HepG2 (cell line): ENCODE measurements around the gene GNG12. TPM values are rescaled to one million over a fixed set of nuclear protein-coding genes. Genes with fewer than 3 reads are reported as not detected.

Experiments used
- ATAC-seq: fragments of 200-7000 bp; cut with Tn5 transposase; 3 replicates; pipeline ENCODE4 v1.9.1; 2020; ENCODE audit warnings: mild to moderate bottlenecking, moderate library complexity
- BruUV-seq: library from RNA; stranded (reverse); fragments of 400-500 nt; replicated peaks from 2 replicates; lab custom pipeline; 2021; lab: Mats Ljungman, UMichigan
- CTCF ChIA-PET: fragments of 300-600 bp; formaldehyde crosslinking; extraction: SDS; loops from one replicate; lab custom pipeline; 2021; ENCODE audit warnings: low total read pairs, inconsistent platforms, low intra/inter-chr PET ratio; lab: Yijun Ruan, JAX
- POLR2A ChIA-PET: fragments of 350-600 bp; sonication (Branson Sonifier 250); formaldehyde crosslinking; loops from one replicate; lab custom pipeline; 2020; ENCODE audit warnings: antibody characterized with exemption, inconsistent platforms; lab: Yijun Ruan, JAX
- DNase-seq: peaks from one replicate; pipeline ENCODE4 v3.0.0-alpha.2; 2015; ENCODE audit warnings: low spot score
- FAIRE-seq: peaks from 3 replicates; lab custom pipeline; 2011; peaks lifted over from hg19 to GRCh38; lab: Jason Lieb, UNC
- H2AFZ ChIP-seq: one replicate; pipeline ENCODE4 v1.6.1; 2011; ENCODE audit warnings: low read length, inconsistent platforms
- H3K27ac ChIP-seq: fragments of 300-600 bp; 3 replicates; pipeline ENCODE4 v1.8.0; 2011; ENCODE audit warnings: mixed run types, mild to moderate bottlenecking, mixed read lengths, low read length, inconsistent platforms; ENCODE audit not compliant: insufficient read depth; ENCODE audit errors: extremely low read length
- H3K27me3 ChIP-seq, 2 experiments: fragments of 200-600 bp in 1 of 2; 2 replicates in 1 of 2; 3 replicates in 1 of 2; pipeline versions ENCODE4 v1.6.0 to v1.8.0; 2011; ENCODE audit warnings: low read length in 2 of 2, mild to moderate bottlenecking in 2 of 2, moderate library complexity in 2 of 2, inconsistent platforms in 1 of 2; ENCODE audit not compliant: insufficient read depth in 2 of 2, control insufficient read depth in 1 of 2
- H3K36me3 ChIP-seq, 2 experiments: fragments of 200-600 bp in 1 of 2; replicated peaks in 1 of 2; 2 replicates in 1 of 2; 3 replicates in 1 of 2; pipeline versions ENCODE4 v1.5.1 to v1.8.0; 2011; ENCODE audit warnings: low read length in 2 of 2, inconsistent platforms in 1 of 2; ENCODE audit not compliant: insufficient read depth in 2 of 2, control insufficient read depth in 1 of 2
- H3K4me1 ChIP-seq: 2 replicates; pipeline ENCODE4 v1.5.1; 2012; ENCODE audit warnings: low read length, inconsistent platforms; ENCODE audit not compliant: insufficient read depth
- H3K4me2 ChIP-seq: 2 replicates; pipeline ENCODE4 v1.6.0; 2011; ENCODE audit warnings: low read depth, low read length, inconsistent platforms
- H3K4me3 ChIP-seq, 3 experiments: fragments of 200-600 bp in 1 of 3; sonication (generic), shearing (Covaris generic) in 1 of 3; replicated peaks in 1 of 3; 2 replicates each; pipeline ENCODE4 v1.5.1; 2011 to 2016; ENCODE audit warnings: low read length in 3 of 3, inconsistent platforms in 2 of 3, low read depth in 2 of 3, mild to moderate bottlenecking in 2 of 3, control low read depth in 1 of 3, mixed read lengths in 1 of 3; ENCODE audit not compliant: insufficient read depth in 1 of 3
- H3K79me2 ChIP-seq: one replicate; pipeline ENCODE4 v1.6.1; 2011; ENCODE audit warnings: low read length, inconsistent platforms; ENCODE audit not compliant: insufficient read depth
- H3K9ac ChIP-seq: 2 replicates; pipeline ENCODE4 v1.6.0; 2011; ENCODE audit warnings: mild to moderate bottlenecking, low read depth, low read length, inconsistent platforms; ENCODE audit not compliant: insufficient read depth
- H3K9me3 ChIP-seq: 2 replicates; pipeline ENCODE4 v1.5.1; 2012; ENCODE audit warnings: mild to moderate bottlenecking, low read length
- H4K20me1 ChIP-seq: 2 replicates; pipeline ENCODE4 v1.6.0; 2011; ENCODE audit warnings: inconsistent platforms, mild to moderate bottlenecking, low read length, moderate library complexity; ENCODE audit not compliant: insufficient read depth
- ADNP ChIP-seq: sonication (generic); formaldehyde crosslinking; IDR thresholded peaks from 2 replicates; pipeline ENCODE4 v1.4.0; 2020; ENCODE audit warnings: missing genetic modification reagents
- FOSL1 ChIP-seq: sonication (generic); formaldehyde crosslinking; IDR thresholded peaks from 2 replicates; pipeline ENCODE4 v1.9.0; 2021; ENCODE audit warnings: missing genetic modification reagents, borderline replicate concordance
- GATAD1 ChIP-seq: IDR thresholded peaks from 2 replicates; pipeline ENCODE4 v1.6.1; 2016; ENCODE audit warnings: missing genetic modification reagents, missing compliant biosample characterization
- GPN1 ChIP-seq: sonication (generic); formaldehyde crosslinking; IDR thresholded peaks from 2 replicates; pipeline ENCODE4 v1.5.1; 2020; ENCODE audit warnings: missing genetic modification reagents, borderline replicate concordance
- HDAC2 ChIP-seq: sonication (generic); formaldehyde crosslinking; IDR thresholded peaks from 2 replicates; pipeline ENCODE4 v1.4.0; 2020; ENCODE audit warnings: missing genetic modification reagents
- KDM6A ChIP-seq: IDR thresholded peaks from 2 replicates; pipeline ENCODE4 v1.6.1; 2016; ENCODE audit warnings: low read depth
- NFKBIZ ChIP-seq: IDR thresholded peaks from 2 replicates; pipeline ENCODE4 v1.6.1; 2018; ENCODE audit warnings: missing genetic modification reagents, missing compliant biosample characterization
- ZNF121 ChIP-seq: sonication (generic); formaldehyde crosslinking; IDR thresholded peaks from 2 replicates; pipeline ENCODE4 v1.5.0; 2020; ENCODE audit warnings: mild to moderate bottlenecking, missing genetic modification reagents
- ZNF232 ChIP-seq: sonication (generic); formaldehyde crosslinking; IDR thresholded peaks from 2 replicates; pipeline ENCODE4 v1.4.0; 2020; ENCODE audit warnings: missing genetic modification reagents, borderline replicate concordance
- ZNF7 ChIP-seq: IDR thresholded peaks from 2 replicates; pipeline ENCODE4 v1.6.1; 2016; ENCODE audit warnings: missing biosample characterization, missing genetic modification reagents
- ZNF777 ChIP-seq: sonication (generic); formaldehyde crosslinking; IDR thresholded peaks from 2 replicates; pipeline ENCODE4 v1.4.0; 2020; ENCODE audit warnings: missing genetic modification reagents
- WGBS: methylation state at CpG from one replicate; pipeline ENCODE4 v1.1.6; 2017; ENCODE audit warnings: low lambda C conversion rate; 5-methylcytosine and 5-hydroxymethylcytosine counted together
- in situ Hi-C: cut with HindIII; loops from 2 replicates; pipeline ENCODE4 v1.10.0; 2017; ENCODE audit warnings: low pct_unique_long_range_greater_than_20kb; ENCODE audit not compliant: extremely low pct_ligation_motif_present
- intact Hi-C: fragments of 100-400 bp; cut with micrococcal nuclease; formaldehyde crosslinking; loops from one replicate; pipeline ENCODE4 v1.10.0; 2022; ENCODE audit not compliant: unreplicated experiment
- polyA plus RNA-seq, 8 experiments: library from polyadenylated mRNA; depleted of rRNA in 3 of 8; stranded (reverse) in 7 of 8; unstranded in 1 of 8; fragments of >200 nt; fragmentation: Illumina TruSeq in 4 of 8; extraction: Trizol in 4 of 8; gene quantifications; 2 replicates each; pipeline versions ENCODE4 v1.2.1 to v1.2.3, GENCODE V29; 2011 to 2016; ENCODE audit warnings: low read depth in 4 of 8, missing spikeins in 1 of 8, mixed read lengths in 1 of 8; ENCODE audit not compliant: insufficient read depth in 1 of 8
- total RNA-seq, 5 experiments: library from RNA; depleted of rRNA; stranded (reverse); fragments of >200 nt; fragmentation: Illumina TruSeq; extraction: Trizol; gene quantifications; 2 replicates each; pipeline ENCODE4 v1.2.3, GENCODE V29; 2016; ENCODE audit warnings: low read depth in 1 of 5
- TF ChIP-seq, protein P1 (sequence below): sonication (generic); formaldehyde crosslinking; conservative IDR thresholded peaks from 2 replicates; pipeline ENCODE4 v1.4.0; 2020; ENCODE audit warnings: mild to moderate bottlenecking, missing genetic modification reagents, moderate library complexity

The GNG12 gene
- total and polyA plus RNA-seq, 2 of the 13 experiments (the other 11 are each of a cell fraction or from before 2014, with no cell fraction given) = 0.11 TPM

DNA sequence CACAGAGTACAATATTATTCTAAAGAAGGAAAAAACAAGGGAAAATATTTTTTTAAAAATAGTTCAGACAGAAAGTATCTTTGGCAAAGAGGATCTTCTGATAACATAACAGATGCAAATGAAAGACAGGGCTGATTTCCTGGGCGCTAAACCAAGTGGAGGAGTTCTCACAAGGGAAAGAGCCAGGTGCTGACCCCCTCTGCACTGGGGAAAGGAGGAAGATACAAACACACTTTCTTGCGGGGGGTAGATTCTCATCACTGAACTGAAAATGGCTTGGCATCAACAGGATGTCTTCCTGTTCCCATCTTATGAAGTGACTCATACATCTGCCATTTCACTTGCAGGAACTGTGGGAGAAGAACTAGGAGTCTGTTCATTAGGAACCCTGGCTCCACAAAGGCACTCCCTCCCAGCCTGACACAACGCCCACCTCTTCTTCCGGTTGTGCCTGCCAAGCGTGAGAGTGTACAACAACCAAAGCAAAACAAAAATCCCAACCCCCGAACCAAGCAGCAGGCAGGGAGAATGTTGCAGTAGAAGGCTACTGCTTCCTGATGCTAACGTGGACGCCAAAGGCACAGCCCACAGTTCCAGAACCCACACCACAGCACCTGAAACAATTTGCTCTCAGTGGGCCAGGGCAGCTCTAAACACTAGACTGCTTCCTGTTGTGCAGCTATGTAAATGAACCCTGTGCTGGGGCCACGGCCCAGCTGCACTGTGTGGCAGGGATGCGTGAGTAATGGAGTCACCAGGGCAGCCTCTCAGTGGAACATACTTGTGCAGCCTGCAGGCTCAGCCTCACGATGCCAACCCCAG lies 97.2 kb downstream of the GNG12 start (continued):
- TF ChIP-seq ZNF232 (no peak), KDM6A (CRISPR knock-in tag) (no peak), ZNF121 (CRISPR knock-in tag) (no peak), FOSL1 (CRISPR knock-in tag) (no peak), ZNF777 (CRISPR knock-in tag) (no peak), ADNP (CRISPR knock-in tag) (no peak), GPN1 (no peak), HDAC2 (CRISPR knock-in tag) (0 out of 2 replicates have a peak, but pooled peaks have one; percentile 22), NFKBIZ (CRISPR knock-in tag) (no peak)
- TF ChIP-seq, protein P1, sequence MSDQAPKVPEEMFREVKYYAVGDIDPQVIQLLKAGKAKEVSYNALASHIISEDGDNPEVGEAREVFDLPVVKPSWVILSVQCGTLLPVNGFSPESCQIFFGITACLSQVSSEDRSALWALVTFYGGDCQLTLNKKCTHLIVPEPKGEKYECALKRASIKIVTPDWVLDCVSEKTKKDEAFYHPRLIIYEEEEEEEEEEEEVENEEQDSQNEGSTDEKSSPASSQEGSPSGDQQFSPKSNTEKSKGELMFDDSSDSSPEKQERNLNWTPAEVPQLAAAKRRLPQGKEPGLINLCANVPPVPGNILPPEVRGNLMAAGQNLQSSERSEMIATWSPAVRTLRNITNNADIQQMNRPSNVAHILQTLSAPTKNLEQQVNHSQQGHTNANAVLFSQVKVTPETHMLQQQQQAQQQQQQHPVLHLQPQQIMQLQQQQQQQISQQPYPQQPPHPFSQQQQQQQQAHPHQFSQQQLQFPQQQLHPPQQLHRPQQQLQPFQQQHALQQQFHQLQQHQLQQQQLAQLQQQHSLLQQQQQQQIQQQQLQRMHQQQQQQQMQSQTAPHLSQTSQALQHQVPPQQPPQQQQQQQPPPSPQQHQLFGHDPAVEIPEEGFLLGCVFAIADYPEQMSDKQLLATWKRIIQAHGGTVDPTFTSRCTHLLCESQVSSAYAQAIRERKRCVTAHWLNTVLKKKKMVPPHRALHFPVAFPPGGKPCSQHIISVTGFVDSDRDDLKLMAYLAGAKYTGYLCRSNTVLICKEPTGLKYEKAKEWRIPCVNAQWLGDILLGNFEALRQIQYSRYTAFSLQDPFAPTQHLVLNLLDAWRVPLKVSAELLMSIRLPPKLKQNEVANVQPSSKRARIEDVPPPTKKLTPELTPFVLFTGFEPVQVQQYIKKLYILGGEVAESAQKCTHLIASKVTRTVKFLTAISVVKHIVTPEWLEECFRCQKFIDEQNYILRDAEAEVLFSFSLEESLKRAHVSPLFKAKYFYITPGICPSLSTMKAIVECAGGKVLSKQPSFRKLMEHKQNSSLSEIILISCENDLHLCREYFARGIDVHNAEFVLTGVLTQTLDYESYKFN = peak; percentile 37; the same call in 1 of the 2 replicates
- TF ChIP-seq, all 625 proteins: peak for 74

DNA sequence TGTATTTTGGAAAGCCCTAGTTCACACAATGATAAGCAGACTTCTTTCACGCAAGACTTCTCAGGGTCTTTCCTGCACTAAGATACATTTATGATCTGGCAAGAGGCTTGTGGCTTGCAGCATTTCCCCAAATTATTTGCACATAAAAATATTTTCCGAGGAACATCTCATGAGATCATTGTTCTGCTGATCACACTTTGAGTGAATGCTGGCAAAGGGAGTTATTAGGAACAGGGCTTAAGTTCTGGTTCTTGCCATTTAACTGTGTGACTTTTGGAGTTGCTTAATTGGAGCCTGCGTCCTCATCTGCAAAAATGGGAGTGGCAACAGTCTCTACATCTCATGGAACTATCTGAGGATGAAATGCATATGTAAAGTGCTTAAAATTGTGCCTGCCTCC lies 98.1 kb downstream of the GNG12 start:
- TF ChIP-seq ZNF7 (CRISPR knock-in tag) = peak; percentile 41; the same call in 1 of the 2 replicates
- TF ChIP-seq GATAD1 (CRISPR knock-in tag) = no peak
- TF ChIP-seq, all 625 proteins: peak for 1
- no peaks in the 10 kb centered on the region for H4K20me1 ChIP-seq
- POLR2A ChIA-PET = no interaction called here
- no peak for DNase-seq
- H3K4me2 ChIP-seq = no peak overlapping the region
- CTCF ChIA-PET = no interaction called here
- no peak overlapping the region for H3K9ac ChIP-seq
- no peak overlapping the region for H3K4me3 ChIP-seq
- H3K4me1 ChIP-seq = peaks cover 46% of the 10 kb centered on the region
- no peak for FAIRE-seq
- no peak overlapping the region for H2AFZ ChIP-seq
- H3K36me3 ChIP-seq = no peaks in the 10 kb centered on the region
- BruUV-seq = no TSS peak
- H3K79me2 ChIP-seq = no peaks in the 10 kb centered on the region
- in situ Hi-C loops (no loop called here), intact Hi-C loops (no loop called here)
- H3K9me3 ChIP-seq = no peaks in the 10 kb centered on the region
- H3K27me3 ChIP-seq = peaks cover 1 to 5% of the 10 kb centered on the region in 2 experiments; a peak in 2 of 5 replicates
- 81% methylated on average over 3 of the region's 3 CpGs for WGBS
- ATAC-seq = no peak
- H3K27ac ChIP-seq = no peak overlapping the region
